ENCODE data around the gene GMIP.
A peak's percentile ranks its signal among the peaks of the same experiment; 100 is the strongest.
"Not testable (repeated sequence)": the region's sequence is repeated elsewhere in the genome, so short reads cannot be mapped to it uniquely, and the experiment has no call there.

Gene GMIP

DNA sequence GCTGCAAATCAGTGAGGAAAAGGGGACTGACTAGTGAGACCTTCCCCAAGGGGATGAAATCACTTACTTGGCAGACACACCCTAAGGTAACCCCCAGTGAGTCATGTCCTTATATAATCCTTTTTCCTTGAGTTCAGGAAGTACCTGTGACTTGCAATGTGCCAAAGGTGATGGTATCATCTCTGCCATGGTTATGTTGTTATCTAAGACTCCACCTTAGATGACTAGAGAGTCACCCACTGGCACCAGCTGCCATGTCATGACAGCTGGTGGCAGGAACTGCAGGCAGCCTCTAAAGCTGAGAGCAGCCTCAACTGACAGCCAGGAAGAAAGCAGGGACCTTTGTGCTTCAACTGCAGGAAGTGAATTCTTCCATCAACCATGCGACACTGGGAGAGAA, 37.4 kb downstream of the GMIP start:
- no peak for DNase-seq (ENCODE audit: low spot score)

DNA sequence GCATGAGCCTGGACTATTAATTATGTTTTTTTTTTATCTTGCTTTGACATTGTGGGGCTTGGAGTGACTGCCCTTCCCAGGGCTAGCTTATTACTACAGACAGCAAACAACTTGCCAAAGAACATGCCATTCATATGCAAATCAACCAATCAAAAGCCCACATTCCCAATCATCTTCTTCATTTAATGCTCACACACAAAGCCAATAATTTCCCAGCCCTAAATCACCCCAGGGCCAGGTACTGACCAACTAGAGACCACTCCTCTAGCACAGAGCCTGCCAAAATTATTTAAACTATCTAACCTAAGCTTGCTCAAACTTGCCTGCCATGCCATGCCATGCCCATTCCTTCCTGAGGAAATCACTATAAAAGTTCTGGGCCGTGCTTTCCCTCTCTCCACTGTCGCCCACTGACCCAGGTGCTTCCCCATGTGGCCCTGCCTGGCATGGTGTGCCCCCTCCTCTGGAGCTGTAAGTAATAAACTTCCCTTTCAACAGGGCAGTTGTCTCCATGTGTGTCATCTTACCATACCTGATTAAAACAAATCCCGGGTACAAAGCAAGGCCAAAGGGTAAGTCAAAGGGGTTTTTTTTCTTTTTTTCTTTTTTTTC, 40.6 kb downstream of the GMIP start:
- DNase-seq (ENCODE audit: low spot score), result no peak

DNA sequence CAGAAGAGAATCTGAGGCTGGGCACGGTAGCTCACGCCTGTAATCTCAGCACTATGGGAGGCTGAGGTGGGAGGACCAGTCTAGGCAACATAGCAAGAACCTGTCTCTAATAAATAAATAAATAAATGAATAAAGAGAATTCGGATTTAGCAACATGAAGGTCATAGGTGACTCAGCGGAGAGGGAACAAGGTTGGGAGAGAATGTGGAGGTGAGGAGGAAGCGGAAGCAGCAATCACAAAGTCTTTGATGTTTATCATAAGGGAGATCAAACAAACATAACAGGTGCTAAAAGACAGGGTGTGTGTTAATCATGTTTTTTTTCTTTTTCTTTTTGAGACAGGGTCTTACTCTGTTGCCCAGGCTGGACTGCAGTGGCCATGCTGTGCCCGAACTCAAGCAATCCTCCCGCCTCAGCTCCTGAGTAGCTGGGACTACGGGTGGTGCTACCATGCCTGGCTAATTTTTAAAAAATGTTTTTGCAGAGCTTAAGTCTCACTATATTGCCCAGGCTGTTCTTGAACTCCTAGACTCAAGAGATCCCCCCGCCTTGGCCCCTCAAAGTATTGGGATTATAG, 41.2 kb downstream of the GMIP start:
- DNase-seq (ENCODE audit: low spot score), result no peak

DNA sequence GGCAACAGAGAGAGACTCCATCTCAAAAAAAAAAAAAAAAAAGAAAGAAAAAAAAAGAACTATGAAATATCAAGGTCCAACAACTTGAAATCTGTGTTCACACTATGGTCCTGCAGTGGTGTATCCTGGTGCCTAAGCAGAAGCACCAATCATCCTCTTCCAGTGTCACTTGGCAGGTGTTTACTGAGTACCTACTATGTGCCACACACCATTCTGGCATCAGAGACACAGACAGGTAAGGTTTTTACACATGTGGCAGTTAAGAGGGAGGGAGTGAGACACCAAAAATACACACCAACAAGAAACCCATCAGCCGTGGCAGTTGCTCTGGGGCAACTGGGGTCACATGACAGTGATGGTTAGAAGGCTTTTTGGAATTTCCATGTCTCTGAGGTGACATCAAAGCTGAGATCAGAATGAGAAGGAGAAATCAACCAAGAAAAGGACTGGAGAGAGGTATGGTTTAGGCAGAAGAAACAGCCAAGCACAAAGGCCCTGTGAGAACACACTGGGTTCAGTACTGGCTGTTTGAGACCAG, 42.6 kb downstream of the GMIP start:
- no peak for DNase-seq (ENCODE audit: low spot score)

DNA sequence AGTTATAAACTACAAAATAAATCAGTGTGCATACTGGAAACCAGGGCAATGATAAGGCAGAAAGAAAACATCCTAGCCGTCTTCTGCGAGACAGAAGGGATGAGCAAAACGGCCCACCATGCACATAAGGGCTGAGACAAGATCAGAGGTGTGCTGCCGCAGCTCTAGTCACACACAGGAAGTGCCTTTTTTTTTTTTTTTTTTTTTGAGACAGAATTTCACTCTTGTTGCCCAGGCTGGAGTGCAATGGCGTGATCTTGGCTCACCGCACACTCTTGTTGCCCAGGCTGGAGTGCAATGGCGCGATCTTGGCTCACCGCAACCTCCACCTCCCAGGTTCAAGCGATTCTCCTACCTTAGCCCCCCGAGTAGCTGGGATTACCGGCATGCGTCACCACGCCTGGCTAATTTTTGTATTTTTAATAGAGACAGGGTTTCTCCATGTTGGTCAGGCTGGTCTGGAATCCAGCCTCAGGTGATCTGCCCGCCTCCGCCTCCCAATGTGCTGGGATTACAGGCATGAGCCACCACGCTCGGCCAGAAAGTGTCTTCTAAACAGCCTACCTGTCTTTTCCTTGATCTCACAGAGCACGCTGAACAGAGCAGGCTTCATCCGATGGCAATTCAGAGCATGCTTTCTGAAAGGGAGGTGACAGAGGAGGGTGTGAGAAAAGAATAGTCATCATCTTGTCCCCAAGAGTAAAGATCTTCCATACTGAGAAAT, 44.6 kb downstream of the GMIP start:
- not testable (repeated sequence) for DNase-seq (ENCODE audit: low spot score)

DNA sequence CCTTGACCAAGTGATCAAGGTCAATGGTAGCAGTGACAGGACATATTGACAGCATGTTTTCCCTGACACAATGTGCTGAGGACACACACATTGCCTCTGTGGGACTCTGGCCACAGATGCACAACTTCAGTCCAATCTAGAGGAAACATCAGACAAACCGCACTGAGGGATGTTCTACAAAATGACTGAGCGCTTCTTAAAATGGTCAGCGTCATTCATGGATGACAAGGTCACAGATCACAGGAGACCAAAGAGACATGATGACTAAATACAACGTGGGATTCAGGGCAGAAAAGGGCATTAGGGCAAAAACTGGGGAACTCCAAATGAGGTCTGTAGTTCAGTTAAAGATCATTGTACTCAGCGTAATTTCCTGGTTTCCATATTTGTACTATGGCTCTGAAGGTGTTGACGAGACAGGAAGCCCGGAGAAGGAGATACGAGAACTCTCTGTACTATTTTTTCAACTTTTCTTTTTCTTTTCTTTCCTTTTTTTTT, 45.6 kb downstream of the GMIP start:
- DNase-seq (ENCODE audit: low spot score), result no peak

DNA sequence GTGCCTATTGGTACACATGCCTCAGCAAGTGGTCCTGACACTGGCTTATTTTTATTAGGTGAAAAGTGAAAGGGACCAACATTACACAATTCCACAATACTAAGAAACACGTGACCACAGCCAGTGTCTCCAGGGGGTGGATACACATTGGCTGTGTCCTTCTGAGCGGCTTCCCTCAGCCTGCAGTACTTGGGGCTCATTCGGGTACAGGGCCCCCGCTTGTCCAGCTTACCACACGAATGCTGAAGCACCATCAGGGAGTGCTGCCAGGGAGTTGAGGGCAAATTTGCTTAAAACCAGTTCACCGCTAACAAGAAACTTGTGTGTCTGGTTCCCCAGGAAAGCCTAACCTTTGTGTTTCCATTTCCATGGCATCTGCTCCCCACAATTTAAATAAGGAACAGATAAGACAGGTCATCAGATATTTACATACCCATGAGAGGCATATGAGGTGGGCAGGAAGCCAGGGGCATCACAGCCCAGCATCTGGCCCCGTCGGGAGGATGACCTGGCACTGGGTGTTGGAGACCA, 48.2 kb downstream of the GMIP start:
- DNase-seq (ENCODE audit: low spot score), result peak; percentile 36

DNA sequence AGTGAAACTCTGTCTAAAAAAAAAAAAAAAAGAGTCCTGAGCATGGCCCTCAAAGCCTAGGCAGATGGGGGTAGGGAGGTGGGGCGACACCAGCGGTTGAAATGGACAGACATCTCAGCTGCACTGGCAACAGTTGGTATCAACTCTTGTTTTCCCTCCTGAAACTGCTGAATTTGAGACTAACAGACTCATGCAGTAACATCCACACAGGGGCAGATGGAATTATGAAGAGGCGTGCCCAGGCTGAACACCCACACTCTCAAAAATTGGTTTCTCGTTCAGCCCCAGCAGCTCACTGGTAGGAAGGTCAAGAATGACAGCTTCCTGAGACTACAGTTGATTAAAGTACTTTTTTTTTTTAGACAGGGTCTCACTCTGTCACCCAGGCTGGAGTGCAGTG, 49.1 kb downstream of the GMIP start:
- DNase-seq (ENCODE audit: low spot score), result no peak

DNA sequence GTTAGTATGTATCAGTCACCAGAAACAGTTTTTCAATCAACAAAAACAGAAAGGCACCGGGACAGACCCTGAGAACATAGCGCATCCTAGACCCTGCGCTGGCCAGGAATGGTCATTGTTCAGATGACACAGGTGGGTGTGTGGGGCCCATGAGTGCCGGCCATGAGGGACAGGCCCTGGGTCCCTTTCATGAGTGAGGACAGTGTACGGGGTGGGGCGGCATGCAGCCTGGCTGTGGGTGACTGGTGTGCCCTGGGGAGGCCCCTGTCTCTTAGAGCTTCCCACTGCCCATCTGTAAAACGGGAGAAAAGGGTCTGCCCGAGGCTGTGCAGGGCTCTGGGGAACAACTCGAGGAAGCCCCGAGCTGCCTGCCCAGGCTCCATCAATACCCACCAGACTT, 50.8 kb downstream of the GMIP start:
- no peak for DNase-seq (ENCODE audit: low spot score)

DNA sequence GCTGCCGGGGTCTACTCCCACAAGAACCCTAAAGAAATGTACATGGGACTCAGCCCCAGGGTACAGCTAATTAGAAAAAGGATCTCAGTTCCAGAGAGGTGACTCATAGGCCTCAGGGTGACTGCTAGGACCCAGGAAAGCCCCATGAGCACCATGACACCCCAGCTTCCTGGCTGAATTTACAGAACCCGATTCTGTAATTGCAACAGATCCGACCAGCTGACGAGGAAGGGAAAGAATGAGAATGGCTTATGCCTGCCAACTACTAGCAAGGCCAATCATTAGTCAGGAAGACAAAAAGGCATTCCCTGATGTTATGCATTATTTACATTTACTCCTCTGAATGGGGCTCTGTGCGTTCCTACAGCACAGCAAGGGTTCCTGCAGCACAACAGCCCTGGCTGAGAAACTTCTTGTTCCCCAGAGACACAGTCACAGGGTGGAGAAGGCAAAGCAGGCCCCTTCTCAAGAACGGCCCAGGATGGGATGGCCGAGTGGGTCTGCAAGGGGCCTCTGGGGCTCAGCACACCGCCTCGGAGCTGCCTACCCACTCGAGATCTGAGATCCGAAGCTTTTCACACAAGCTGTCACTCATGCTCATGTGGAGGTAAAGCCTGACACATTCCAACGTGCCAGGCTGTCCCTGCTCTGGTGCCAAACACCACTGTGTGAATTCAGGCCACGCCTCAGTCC, 52.2 kb downstream of the GMIP start:
- peak; percentile 98 for DNase-seq (ENCODE audit: low spot score)

DNA sequence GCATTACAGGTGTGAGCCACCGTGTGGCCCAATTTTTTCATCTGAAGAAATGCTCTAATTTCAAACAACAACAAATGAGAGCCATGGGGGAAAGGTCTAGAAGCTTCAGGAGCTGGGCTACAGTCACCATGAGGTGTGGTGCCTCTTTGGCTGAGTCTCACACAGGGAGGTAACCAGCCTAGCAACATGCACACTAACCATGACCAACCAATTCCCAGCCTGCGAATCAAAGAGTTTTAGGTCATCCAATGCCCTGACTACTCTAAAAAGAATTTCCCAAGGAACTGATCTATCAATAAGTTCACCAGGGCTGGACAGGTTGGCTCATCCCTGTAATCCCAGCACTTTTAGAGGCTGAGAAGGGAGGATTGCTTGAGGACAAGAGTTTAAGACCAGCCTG, 54.9 kb downstream of the GMIP start:
- peak; percentile 32 for DNase-seq (ENCODE audit: low spot score)

DNA sequence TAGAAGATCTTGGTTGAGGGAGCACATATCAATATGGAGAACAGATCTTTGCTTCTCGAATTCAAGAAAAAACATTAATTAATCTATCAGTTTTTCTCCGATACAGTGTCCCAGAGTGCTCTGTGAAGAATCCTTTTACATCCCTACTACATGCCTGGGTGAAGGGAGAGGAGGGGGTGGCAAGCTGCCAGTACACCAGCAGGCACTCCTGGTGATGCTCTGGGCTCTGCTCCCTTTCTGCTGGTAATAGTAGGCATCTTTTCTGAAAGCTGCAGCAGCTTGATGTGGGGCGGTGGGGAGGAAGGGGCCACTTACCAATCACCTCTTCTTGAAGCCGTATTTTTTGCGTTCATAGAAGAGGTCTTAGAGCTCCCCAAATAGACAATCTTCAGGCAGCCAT, 55.7 kb downstream of the GMIP start:
- no peak for DNase-seq (ENCODE audit: low spot score)

DNA sequence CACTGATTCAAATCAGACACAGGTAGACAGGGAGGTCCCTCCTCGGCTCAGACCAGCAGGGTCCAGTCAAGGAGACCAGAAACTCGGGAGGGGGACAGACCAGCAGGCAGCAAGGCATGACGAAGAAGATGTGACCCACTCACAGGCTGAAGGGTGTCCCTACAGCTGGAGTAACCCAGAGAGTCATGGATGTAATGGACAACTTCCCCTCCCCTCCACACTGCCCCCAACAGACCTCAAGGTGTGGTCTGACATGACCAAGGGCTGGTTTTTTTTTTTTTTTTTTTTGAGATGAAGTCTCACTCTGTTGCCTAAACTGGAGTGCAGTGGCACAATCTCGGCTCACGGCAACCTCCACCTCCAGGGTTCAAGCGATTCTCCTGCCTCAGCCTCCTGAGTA, 59.1 kb downstream of the GMIP start:
- DNase-seq (ENCODE audit: low spot score), result no peak

DNA sequence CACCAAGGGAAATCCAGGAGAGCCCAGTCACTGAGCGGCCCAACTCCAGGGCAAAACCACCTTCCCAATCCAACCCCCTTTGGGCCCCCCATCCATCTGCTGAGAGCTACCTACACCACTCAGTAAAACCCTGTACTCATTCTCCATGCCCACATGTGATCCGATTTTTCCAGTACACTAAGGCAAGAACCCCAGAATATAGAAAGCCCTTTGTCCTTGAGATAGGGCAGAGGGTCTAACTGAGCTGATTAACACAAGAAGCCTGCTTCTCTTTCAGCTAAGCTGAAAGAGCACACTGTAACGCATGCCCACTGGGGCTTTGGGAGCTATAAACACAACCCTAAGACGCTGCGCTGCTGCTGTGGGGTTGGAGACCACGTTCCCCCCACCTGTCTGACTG, 61.0 kb downstream of the GMIP start:
- no peak for DNase-seq (ENCODE audit: low spot score)

DNA sequence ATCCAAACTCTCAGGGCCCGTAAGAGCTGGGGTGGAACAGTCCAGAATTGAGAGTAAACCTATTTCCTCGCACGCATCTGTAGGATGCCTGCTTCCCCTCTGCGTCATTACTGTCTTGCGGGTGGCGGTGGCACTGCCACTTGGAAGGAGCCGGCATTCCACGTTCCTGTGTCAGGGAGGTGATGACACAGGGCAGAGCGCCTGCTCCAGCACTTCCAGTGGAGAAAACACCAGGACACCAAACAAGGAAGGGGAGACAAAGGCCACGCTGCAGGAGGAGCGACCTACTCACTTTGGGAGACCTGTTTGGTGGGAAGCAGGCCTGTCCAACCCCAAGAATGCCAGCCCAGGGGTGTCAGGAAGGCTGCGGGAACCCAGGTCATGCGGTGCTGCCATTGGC, 62.1 kb downstream of the GMIP start:
- DNase-seq (ENCODE audit: low spot score), result no peak

DNA sequence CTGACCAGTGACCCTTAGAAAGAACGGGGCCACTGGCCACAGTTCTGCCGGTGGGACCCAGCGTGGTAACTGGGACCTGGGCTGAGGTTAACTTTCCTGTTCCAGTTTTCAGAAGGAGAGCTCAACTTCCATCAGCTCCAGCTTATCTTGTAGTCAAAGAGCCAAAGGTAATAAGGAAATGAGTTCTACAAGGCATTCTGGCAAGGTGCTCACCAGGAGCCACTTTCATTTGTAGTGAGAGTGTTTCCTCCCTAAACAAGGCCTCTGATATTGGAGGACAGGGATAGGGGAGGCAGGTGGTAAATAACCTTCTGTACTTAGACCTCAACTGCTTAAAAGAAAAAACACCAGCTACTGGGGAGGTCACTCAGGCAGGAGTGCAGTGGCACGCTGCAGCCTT, 63.0 kb downstream of the GMIP start:
- DNase-seq (ENCODE audit: low spot score), result no peak

DNA sequence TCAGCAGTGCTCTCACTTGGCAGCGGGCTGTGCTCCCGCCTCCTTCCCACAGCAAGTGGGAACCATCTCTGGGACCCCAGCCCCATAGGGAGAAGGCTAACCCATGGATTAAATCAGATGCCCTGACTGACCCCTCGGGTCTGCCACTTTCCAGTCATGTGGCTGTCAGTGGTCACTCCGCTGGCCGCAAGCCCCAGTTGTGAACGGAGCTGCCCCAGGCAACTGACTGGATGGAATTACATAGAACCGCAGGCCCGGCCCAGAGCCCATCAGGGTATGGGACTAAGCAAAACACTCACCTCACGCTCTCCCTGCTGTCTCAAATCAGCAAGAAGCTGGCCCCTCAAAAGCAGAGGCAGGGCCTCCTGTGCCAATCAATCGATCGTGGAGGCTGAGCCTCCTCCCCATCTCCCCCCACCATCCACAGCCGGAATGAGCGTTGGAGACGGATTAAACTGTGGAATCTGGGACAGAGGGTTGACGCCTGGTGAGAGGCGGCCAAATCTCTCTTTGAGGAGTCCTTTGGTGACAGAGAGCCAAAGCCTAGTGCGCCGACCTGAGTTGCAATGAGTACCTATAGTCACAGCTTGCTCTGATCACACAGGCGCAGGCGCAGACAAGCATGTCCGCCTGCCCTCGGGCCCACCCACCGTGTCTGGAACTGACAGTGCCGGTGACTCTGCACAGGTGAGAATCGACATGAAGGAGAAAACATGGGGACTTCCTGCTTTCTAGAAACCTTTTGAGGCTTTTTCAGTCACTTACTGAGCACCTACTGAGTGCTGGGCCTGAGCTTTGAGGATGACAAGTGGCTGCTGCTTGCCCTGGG, 63.7 kb downstream of the GMIP start:
- no peak for DNase-seq (ENCODE audit: low spot score)
